Measurements from ENCODE around the gene KIAA1586. TPM values are rescaled to one million over a fixed set of nuclear protein-coding genes. Genes with fewer than 3 reads are reported as not detected.
"Not testable (repeated sequence)": the region's sequence is repeated elsewhere in the genome, so short reads cannot be mapped to it uniquely, and the experiment has no call there.

KIAA1586 gene
- 10 to 100 TPM in 2 of 6 donors, 1 to 10 TPM in 4; 2.7 to 11.3 (median 7.5) TPM for total RNA-seq

DNA sequence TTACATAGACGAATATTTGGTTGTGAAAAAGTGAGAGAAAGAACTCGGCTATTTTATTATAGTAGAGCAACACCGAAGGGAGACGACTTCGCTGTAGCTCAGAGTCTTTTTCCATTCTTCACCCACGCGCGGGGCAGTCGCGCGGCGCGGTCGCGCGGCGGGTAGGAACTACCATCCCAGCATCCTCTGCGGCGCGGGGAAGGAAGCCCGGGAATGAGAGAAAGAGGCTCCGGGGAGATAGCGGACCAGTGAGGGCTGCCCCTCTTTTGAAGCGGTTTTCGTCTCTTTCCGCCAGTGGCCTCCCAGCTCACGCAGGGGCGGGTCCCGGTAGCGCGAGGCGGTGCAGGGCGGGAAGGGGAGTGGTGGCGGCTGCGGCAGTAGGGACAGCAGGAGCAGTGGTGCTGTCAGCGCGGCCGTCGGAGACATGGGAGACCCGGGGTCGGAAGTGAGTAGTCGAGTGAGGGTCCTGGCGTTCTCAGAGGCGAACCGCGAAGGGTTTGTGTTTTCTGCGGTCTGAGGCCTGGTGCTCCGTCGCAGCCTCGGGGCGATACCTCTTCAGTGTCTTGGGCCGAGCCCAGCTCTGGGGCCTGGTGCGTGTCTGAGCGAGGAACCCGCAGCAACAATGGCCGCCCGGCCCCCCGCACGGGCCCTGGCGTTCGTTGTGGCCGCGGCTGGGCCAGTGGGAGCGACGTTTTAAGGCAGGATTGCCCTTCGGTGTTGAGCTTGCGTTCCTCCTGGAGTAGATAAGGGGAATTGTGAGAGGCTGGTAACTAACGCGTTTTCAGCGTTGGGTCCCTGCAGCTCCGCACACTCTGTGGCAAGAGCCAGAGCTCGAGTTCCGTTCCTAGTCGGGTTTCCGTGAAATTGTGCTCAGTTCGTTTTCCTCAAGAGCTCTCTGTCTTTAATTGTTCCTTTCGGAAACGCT, at the start of gene KIAA1586:
Gene KIAA1586, plus strand, starts transcription at position 362 of the 925 bp plus-strand sequence. Its CDS starts 63 bp downstream, at position 425.
- not testable (repeated sequence) for H3K27me3 ChIP-seq, H3K4me1 ChIP-seq, H3K9me3 ChIP-seq
- Histone ChIP-seq H3K27ac (peak within 1 kb of the TSS; percentile 54 to 77 (median 65)), H3K4me3 (peak within 1 kb of the TSS; percentile 43 to 70 (median 52)), H3K36me3 (peaks cover 0 to 14% (median 6%) of the 10 kb centered on the region in 4 donors)
- WGBS, 2 donors: 0 to 1% methylated on average over 35 to 37 of the region's 78 CpGs
- TF ChIP-seq POLR2A (IDR thresholded peaks at IDR 0.05): peak in 3 of 4 donors; percentile 40 to 82 (median 43)
- peak; percentile 53 to 92 for TF ChIP-seq POLR2AphosphoS5 (IDR thresholded peaks at IDR 0.05)
- DNase-seq (peak; percentile 91 to 95), ATAC-seq (ENCODE audit: low FRiP score in 2 of 2) (peak; percentile 98 to 100)

DNA sequence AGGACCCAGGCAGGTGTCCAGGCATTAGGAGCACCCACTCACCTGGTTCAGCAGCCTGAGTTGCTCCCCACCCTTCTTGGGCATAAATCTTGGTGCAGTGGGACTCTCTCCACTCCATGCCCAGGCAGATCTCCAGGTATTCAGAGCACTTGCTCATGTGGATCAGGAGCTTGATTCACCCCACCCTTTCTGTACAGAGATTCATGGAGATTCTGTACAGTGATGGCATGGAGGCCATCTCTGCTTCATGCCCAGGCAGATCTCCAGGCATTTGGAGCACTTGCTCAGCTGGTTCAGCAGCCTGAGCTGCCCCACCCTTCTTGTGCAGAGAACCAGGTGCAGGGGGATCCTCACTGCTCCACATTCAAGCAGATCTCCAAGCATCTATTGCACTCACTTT, 47.4 kb upstream of the KIAA1586 start:
- Histone ChIP-seq H3K4me3 (no peak overlapping the region), H3K9me3 (peaks cover 0 to 14% (median 6%) of the 10 kb centered on the region in 4 donors), H3K4me1 (no peaks in the 10 kb centered on the region), H3K36me3 (no peaks in the 10 kb centered on the region), H3K27me3 (no peaks in the 10 kb centered on the region), H3K27ac (no peak overlapping the region)
- TF ChIP-seq, protein P1, sequence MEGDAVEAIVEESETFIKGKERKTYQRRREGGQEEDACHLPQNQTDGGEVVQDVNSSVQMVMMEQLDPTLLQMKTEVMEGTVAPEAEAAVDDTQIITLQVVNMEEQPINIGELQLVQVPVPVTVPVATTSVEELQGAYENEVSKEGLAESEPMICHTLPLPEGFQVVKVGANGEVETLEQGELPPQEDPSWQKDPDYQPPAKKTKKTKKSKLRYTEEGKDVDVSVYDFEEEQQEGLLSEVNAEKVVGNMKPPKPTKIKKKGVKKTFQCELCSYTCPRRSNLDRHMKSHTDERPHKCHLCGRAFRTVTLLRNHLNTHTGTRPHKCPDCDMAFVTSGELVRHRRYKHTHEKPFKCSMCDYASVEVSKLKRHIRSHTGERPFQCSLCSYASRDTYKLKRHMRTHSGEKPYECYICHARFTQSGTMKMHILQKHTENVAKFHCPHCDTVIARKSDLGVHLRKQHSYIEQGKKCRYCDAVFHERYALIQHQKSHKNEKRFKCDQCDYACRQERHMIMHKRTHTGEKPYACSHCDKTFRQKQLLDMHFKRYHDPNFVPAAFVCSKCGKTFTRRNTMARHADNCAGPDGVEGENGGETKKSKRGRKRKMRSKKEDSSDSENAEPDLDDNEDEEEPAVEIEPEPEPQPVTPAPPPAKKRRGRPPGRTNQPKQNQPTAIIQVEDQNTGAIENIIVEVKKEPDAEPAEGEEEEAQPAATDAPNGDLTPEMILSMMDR (IDR thresholded peaks at IDR 0.05): no peak
- no peak for TF ChIP-seq POLR2A (IDR thresholded peaks at IDR 0.05)
- TF ChIP-seq POLR2AphosphoS5 (IDR thresholded peaks at IDR 0.05): no peak
- no peak for TF ChIP-seq EP300 (IDR thresholded peaks at IDR 0.05)
- DNase-seq (no peak), ATAC-seq (ENCODE audit: low FRiP score in 2 of 2) (no peak)

DNA sequence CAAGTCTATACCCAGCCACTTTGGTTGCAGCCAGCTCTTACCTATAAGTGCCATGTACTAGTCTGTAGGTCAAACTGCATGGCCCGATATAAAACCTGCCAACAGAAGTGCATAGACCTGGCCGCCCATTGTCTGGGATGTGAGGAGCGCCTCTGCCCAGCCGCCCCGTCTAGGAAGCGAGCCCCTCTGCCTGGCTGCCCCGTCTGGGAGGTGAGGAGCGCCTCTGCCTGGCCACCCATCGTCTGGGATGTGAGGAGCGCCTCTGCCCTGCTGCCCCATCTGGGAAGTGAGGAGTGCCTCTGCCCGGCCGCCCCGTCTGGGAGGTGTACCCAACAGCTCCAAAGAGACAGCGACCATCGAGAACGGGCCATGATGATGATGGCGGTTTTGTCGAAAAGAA, 46.7 kb upstream of the KIAA1586 start:
- H3K27ac ChIP-seq; H3K27me3 ChIP-seq; H3K4me1 ChIP-seq; H3K4me3 ChIP-seq; ATAC-seq (ENCODE audit: low FRiP score in 2 of 2); H3K36me3 ChIP-seq: not testable (repeated sequence)
- 93 to 94% methylated on average over 11 to 13 of the region's 18 CpGs for WGBS, 2 donors
- peak in 1 of 2 donors; percentile 47 for DNase-seq
- peaks cover 0 to 14% (median 6%) of the 10 kb centered on the region in 4 donors for H3K9me3 ChIP-seq

- no peak for TF ChIP-seq EP300 (IDR thresholded peaks at IDR 0.05)
- TF ChIP-seq, protein P1 (IDR thresholded peaks at IDR 0.05): no peak
Observed at GRCh38 chr6:57002197-57002596, 44.3 kb upstream of the KIAA1586 start.

DNA sequence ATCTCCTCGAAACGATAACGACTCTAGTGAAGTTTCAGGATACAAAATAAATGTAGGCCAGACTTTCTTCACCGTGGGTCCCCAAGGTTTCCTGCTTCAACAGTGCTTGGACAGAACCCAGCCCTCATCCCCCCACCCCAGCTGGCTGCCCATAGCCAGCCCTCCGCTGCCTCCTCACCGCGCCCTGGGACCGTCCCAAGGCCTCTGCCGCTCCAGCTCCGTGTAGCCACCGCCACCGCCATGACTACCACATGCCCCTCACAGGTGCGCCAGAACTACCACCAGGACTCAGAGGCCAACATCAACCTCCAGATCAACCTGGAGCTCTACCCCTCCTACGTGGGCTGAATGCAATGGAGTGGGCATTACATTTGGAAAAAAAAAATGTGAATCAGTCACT, 42.2 kb upstream of the KIAA1586 start:
- H3K9me3 ChIP-seq: peaks cover 0 to 3% (median under 1%) of the 10 kb centered on the region in 4 donors
- no peaks in the 10 kb centered on the region for H3K36me3 ChIP-seq
- H3K4me1 ChIP-seq: no peaks in the 10 kb centered on the region
- ATAC-seq (ENCODE audit: low FRiP score in 2 of 2) (no peak), DNase-seq (peak in 1 of 2 donors; percentile 66)
- TF ChIP-seq POLR2A (IDR thresholded peaks at IDR 0.05) (no peak), EP300 (IDR thresholded peaks at IDR 0.05) (no peak), POLR2AphosphoS5 (IDR thresholded peaks at IDR 0.05) (no peak)
- TF ChIP-seq, protein P1 (IDR thresholded peaks at IDR 0.05): no peak
- no peak overlapping the region for H3K27ac ChIP-seq
- 97 to 99% methylated on average over 14 of the region's 14 CpGs for WGBS, 2 donors
- H3K27me3 ChIP-seq: no peaks in the 10 kb centered on the region
- no peak overlapping the region for H3K4me3 ChIP-seq

More at GRCh38 chr6:57002197-57002596, 44.3 kb upstream of the KIAA1586 start:
- Histone ChIP-seq H3K9me3 (peaks cover 0 to 14% (median 6%) of the 10 kb centered on the region in 4 donors), H3K27ac (no peak overlapping the region), H3K27me3 (no peaks in the 10 kb centered on the region), H3K4me3 (no peak overlapping the region), H3K4me1 (no peaks in the 10 kb centered on the region), H3K36me3 (no peaks in the 10 kb centered on the region)
- no peak for DNase-seq
- no peak for ATAC-seq (ENCODE audit: low FRiP score in 2 of 2)

Measured in upper lobe of left lung (tissue), 6 donors.